ENCODE results near the gene DMRTA1.
"Not testable (repeated sequence)": the region's sequence is repeated elsewhere in the genome, so short reads cannot be mapped to it uniquely, and the experiment has no call there.

Gene DMRTA1

GRCh38 chr9:22425551-22425950, 21.1 kb upstream of the DMRTA1 start:
- Histone ChIP-seq H3K4me3 (IDR thresholded peaks at IDR 0.05; ENCODE audit: insufficient read depth, low read depth, low read length) (no peak overlapping the region), H3K27ac (no peak overlapping the region), H3K27me3 (ENCODE audit: insufficient read depth, low read depth) (no peaks in the 10 kb centered on the region), H3K79me2 (ENCODE audit: insufficient read depth, low read depth) (no peaks in the 10 kb centered on the region), H3K4me1 (ENCODE audit: low read depth, poor library complexity, severe bottlenecking) (peaks cover 21% of the 10 kb centered on the region), H3K4me2 (no peak overlapping the region), H3K36me3 (ENCODE audit: insufficient read depth) (no peaks in the 10 kb centered on the region), H3K9ac (no peak overlapping the region), H2AFZ (ENCODE audit: low read depth) (no peak overlapping the region), H4K20me1 (ENCODE audit: insufficient read depth) (no peaks in the 10 kb centered on the region)
- TF ChIP-seq CTCF (conservative IDR thresholded peaks at IDR 0.05; ENCODE audit: low read depth, low read length), result no peak

GRCh38 chr9:22427226-22427880, 19.3 kb upstream of the DMRTA1 start:
- Histone ChIP-seq H3K4me3 (IDR thresholded peaks at IDR 0.05; ENCODE audit: insufficient read depth, low read depth, low read length) (no peak overlapping the region), H3K79me2 (ENCODE audit: insufficient read depth, low read depth) (no peaks in the 10 kb centered on the region), H3K9ac (no peak overlapping the region), H3K4me2 (no peak overlapping the region), H3K4me1 (ENCODE audit: low read depth, poor library complexity, severe bottlenecking) (peaks cover 16% of the 10 kb centered on the region), H3K36me3 (ENCODE audit: insufficient read depth) (no peaks in the 10 kb centered on the region), H2AFZ (ENCODE audit: low read depth) (no peak overlapping the region), H3K27me3 (ENCODE audit: insufficient read depth, low read depth) (no peaks in the 10 kb centered on the region), H3K27ac (no peak overlapping the region), H4K20me1 (ENCODE audit: insufficient read depth) (no peaks in the 10 kb centered on the region)
- no peak for TF ChIP-seq CTCF (conservative IDR thresholded peaks at IDR 0.05; ENCODE audit: low read depth, low read length)

GRCh38 chr9:22433691-22434090, 12.9 kb upstream of the DMRTA1 start:
- Histone ChIP-seq H3K4me2 (no peak overlapping the region), H3K4me1 (ENCODE audit: low read depth, poor library complexity, severe bottlenecking) (peaks cover 9% of the 10 kb centered on the region), H3K27ac (no peak overlapping the region), H3K27me3 (ENCODE audit: insufficient read depth, low read depth) (no peaks in the 10 kb centered on the region), H2AFZ (ENCODE audit: low read depth) (no peak overlapping the region), H3K4me3 (IDR thresholded peaks at IDR 0.05; ENCODE audit: insufficient read depth, low read depth, low read length) (no peak overlapping the region), H4K20me1 (ENCODE audit: insufficient read depth) (no peaks in the 10 kb centered on the region), H3K36me3 (ENCODE audit: insufficient read depth) (no peaks in the 10 kb centered on the region), H3K9ac (no peak overlapping the region), H3K79me2 (ENCODE audit: insufficient read depth, low read depth) (no peaks in the 10 kb centered on the region)
- TF ChIP-seq CTCF (conservative IDR thresholded peaks at IDR 0.05; ENCODE audit: low read depth, low read length), result no peak

GRCh38 chr9:22435252-22435651, 11.4 kb upstream of the DMRTA1 start:
- not testable (repeated sequence) for H3K79me2 ChIP-seq (ENCODE audit: insufficient read depth, low read depth); H4K20me1 ChIP-seq (ENCODE audit: insufficient read depth); H3K36me3 ChIP-seq (ENCODE audit: insufficient read depth); H3K4me1 ChIP-seq (ENCODE audit: low read depth, poor library complexity, severe bottlenecking); H3K4me2 ChIP-seq; H3K27me3 ChIP-seq (ENCODE audit: insufficient read depth, low read depth); H2AFZ ChIP-seq (ENCODE audit: low read depth); H3K27ac ChIP-seq; H3K9ac ChIP-seq; H3K4me3 ChIP-seq (IDR thresholded peaks at IDR 0.05; ENCODE audit: insufficient read depth, low read depth, low read length)

- H3K4me1 ChIP-seq (ENCODE audit: low read depth, poor library complexity, severe bottlenecking); H4K20me1 ChIP-seq (ENCODE audit: insufficient read depth); H3K4me2 ChIP-seq; H3K9ac ChIP-seq; H3K79me2 ChIP-seq (ENCODE audit: insufficient read depth, low read depth); H3K27ac ChIP-seq; H3K36me3 ChIP-seq (ENCODE audit: insufficient read depth); H2AFZ ChIP-seq (ENCODE audit: low read depth); H3K4me3 ChIP-seq (IDR thresholded peaks at IDR 0.05; ENCODE audit: insufficient read depth, low read depth, low read length); H3K27me3 ChIP-seq (ENCODE audit: insufficient read depth, low read depth): not testable (repeated sequence)
These were observed 9.1 kb upstream of the DMRTA1 start for GRCh38 chr9:22437461-22438067.
